ENCODE measurements around the gene STARD3NL.

The STARD3NL gene

DNA sequence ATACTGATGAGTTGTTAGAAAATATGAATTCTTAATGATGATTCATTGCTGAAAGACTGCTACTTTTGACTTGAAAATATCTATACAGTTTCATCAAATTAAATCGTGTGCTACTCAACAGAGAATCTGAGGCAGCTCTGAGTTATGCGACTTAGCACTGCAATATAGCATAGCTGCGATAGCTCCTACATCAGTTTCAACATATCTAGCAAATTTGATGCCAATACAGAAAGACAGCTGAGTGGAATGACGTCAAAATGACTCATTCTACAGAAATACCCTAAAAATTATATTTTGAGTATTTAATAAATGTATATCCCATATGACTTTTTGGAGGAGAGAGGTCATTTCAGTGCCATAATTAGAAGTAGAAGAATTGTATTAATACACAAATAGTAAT, 96.4 kb downstream of the STARD3NL start:
- no peak for TF ChIP-seq GATA3 (IDR thresholded peaks at IDR 0.05; ENCODE audit: low read depth, low read length)
- no peak for TF ChIP-seq GATA2 (IDR thresholded peaks at IDR 0.05; ENCODE audit: low read depth, low read length)

- TF ChIP-seq GATA3 (IDR thresholded peaks at IDR 0.05; ENCODE audit: low read depth, low read length) (no peak), GATA2 (IDR thresholded peaks at IDR 0.05; ENCODE audit: low read depth, low read length) (no peak)
Measured at GRCh38 chr7:38274927-38275620, 97.0 kb downstream of the STARD3NL start.

GRCh38 chr7:38276096-38276877, 98.2 kb downstream of the STARD3NL start:
- no peak for TF ChIP-seq GATA3 (IDR thresholded peaks at IDR 0.05; ENCODE audit: low read depth, low read length)
- TF ChIP-seq GATA2 (IDR thresholded peaks at IDR 0.05; ENCODE audit: low read depth, low read length) = no peak

GRCh38 chr7:38280000-38280399, 102.0 kb downstream of the STARD3NL start:
- TF ChIP-seq GATA2 (IDR thresholded peaks at IDR 0.05; ENCODE audit: low read depth, low read length) (no peak), GATA3 (IDR thresholded peaks at IDR 0.05; ENCODE audit: low read depth, low read length) (no peak)
